ENCODE data around the gene SLF2. TPM values are rescaled to one million over a fixed set of nuclear protein-coding genes. Genes with fewer than 3 reads are reported as not detected.

SLF2 gene
- total RNA-seq, 1 experiment from 2014 or later: 43.0 TPM

GRCh38 chr10:100978901-100979195 is 66.1 kb downstream of the SLF2 start (continued):
- TF ChIP-seq CTCF (IDR thresholded peaks at IDR 0.05 in 2 of 3, conservative IDR thresholded peaks at IDR 0.05 in 1 of 3; ENCODE audit: borderline replicate concordance in 1 of 3, insufficient read depth in 1 of 3, low read depth in 2 of 3, low read length in 2 of 3) (no peak), EZH2phosphoT487 (IDR thresholded peaks at IDR 0.05; ENCODE audit: borderline replicate concordance) (no peak), YY1 (IDR thresholded peaks at IDR 0.05; ENCODE audit: extremely low read depth, insufficient replicate concordance, low read depth, low read length) (no peak), FOSL1 (IDR thresholded peaks at IDR 0.05; ENCODE audit: low read depth) (no peak), ZNF274 (IDR thresholded peaks at IDR 0.05; ENCODE audit: low read depth, low read length) (no peak), RAD21 (IDR thresholded peaks at IDR 0.05; ENCODE audit: low read depth) (no peak), EZH2 (IDR thresholded peaks at IDR 0.05) (no peak), CEBPB (IDR thresholded peaks at IDR 0.05; ENCODE audit: low read depth) (no peak), ELF1 (IDR thresholded peaks at IDR 0.05; ENCODE audit: borderline replicate concordance, low read depth) (no peak)

GRCh38 chr10:100979791-100980272 is 67.1 kb downstream of the SLF2 start:
- POLR2A ChIA-PET: no interaction called here
- H3K9ac ChIP-seq (ENCODE audit: low read length): no peak overlapping the region
- CTCF ChIA-PET: no interaction called here

More at GRCh38 chr10:100979791-100980272, 67.1 kb downstream of the SLF2 start:
- TF ChIP-seq CEBPB (IDR thresholded peaks at IDR 0.05; ENCODE audit: low read depth) (no peak), EGR1 (IDR thresholded peaks at IDR 0.05; ENCODE audit: low read depth) (no peak)
- Histone ChIP-seq H3K9me2 (ENCODE audit: insufficient read depth) (no peaks in the 10 kb centered on the region), H3K27ac (ENCODE audit: low read depth, low read length) (no peak overlapping the region), H3K4me2 (ENCODE audit: low read length) (no peak overlapping the region), H3K9me3 (ENCODE audit: control insufficient read depth in 1 of 2, insufficient read depth in 1 of 2, low read depth in 1 of 2, low read length in 2 of 2) (no peaks in the 10 kb centered on the region), H3K79me2 (ENCODE audit: insufficient read depth, low read length) (no peaks in the 10 kb centered on the region), H3K4me1 (ENCODE audit: control insufficient read depth in 1 of 2, insufficient read depth in 2 of 2, low read length in 2 of 2) (peaks cover 3 to 8% of the 10 kb centered on the region in 2 experiments; a peak in 3 of 4 replicates), H3K27me3 (ENCODE audit: insufficient read depth, low read length) (no peaks in the 10 kb centered on the region), H2AFZ (ENCODE audit: low read depth, low read length, poor library complexity, severe bottlenecking) (no peak overlapping the region), H4K20me1 (ENCODE audit: insufficient read depth) (no peaks in the 10 kb centered on the region), H3K4me3 (replicated peaks in 1 of 2; ENCODE audit: low read depth in 1 of 2, low read length in 2 of 2) (no peak overlapping the region), H3K36me3 (ENCODE audit: control insufficient read depth in 1 of 2, insufficient read depth in 2 of 2, low read length in 2 of 2) (peaks cover 4 to 14% of the 10 kb centered on the region in 2 experiments; a peak in 3 of 4 replicates)
- no TSS peak for BruUV-seq (replicated peaks)
- DNase-seq (ENCODE audit: low read depth, low spot score) (no peak), ATAC-seq (no peak)
- intact Hi-C loops (cut with micrococcal nuclease): no loop called here
- RAD21 ChIA-PET (ENCODE audit: low non-redundant PET in 1 of 2, low total read pairs in 2 of 2, uncharacterized antibody in 2 of 2, unreplicated experiment in 2 of 2): no interaction called here

Measured in HCT116 (cell line).